ACHN (cell line): ENCODE measurements around the gene DOCK2.
"Not testable (repeated sequence)": the region's sequence is repeated elsewhere in the genome, so short reads cannot be mapped to it uniquely, and the experiment has no call there.

Experiments used
- DNase-seq: peaks from one replicate; pipeline ENCODE4 v3.0.0-alpha.2; 2015
- in situ Hi-C: cut with HindIII; loops from 2 replicates; pipeline ENCODE4 v1.10.0; 2017; ENCODE audit warnings: low sequenced_read_pairs, low pct_ligation_motif_present, low pct_unique_long_range_greater_than_20kb

DOCK2 gene

DNA sequence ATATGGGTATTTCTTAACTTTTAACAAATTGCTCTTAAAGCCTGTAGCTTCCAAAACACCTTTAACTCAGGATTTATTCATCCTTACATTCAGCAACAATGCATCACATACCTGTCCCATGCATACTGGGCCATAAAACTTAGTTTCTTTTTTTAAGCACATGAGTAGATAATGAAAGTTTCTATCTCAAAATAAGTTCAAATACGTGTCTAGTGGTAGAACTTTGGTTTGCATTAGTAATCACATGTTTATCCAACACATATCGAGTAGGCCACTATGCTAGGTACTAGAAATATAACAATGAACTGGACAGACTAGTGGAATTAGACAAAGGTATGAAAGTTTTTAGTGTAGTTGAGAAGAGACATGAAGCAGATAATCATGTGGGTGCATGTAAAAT is 99.6 kb downstream of the DOCK2 start:
- DNase-seq = no peak
- in situ Hi-C loops = no loop called here

DNA sequence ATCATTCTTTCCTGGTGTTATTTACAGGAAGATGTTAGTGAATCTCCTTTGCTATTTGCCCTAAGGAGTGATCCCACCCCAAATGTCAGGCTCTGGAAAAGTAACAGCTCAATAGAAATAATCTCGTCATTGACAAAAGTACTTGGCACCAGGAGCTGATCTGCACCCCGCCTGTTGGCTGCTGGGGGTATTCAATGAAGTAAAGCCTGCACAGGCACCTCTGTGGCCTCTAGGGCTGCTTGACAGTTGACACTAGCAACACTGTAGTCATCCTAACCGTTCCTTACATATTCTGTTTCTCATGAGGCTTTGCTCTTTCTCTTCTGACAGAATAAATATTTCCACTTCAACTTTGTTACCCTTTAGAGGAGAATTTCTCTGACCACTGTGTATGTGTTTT is 103.4 kb downstream of the DOCK2 start:
- DNase-seq = no peak
- in situ Hi-C loops = no loop called here

GRCh38 chr5:169742771-169743296 is 105.8 kb downstream of the DOCK2 start:
- DNase-seq = no peak
- in situ Hi-C loops = no loop called here

- no peak for DNase-seq
- in situ Hi-C loops = no loop called here
Measured at GRCh38 chr5:169744336-169744735, 107.3 kb downstream of the DOCK2 start.

DNA sequence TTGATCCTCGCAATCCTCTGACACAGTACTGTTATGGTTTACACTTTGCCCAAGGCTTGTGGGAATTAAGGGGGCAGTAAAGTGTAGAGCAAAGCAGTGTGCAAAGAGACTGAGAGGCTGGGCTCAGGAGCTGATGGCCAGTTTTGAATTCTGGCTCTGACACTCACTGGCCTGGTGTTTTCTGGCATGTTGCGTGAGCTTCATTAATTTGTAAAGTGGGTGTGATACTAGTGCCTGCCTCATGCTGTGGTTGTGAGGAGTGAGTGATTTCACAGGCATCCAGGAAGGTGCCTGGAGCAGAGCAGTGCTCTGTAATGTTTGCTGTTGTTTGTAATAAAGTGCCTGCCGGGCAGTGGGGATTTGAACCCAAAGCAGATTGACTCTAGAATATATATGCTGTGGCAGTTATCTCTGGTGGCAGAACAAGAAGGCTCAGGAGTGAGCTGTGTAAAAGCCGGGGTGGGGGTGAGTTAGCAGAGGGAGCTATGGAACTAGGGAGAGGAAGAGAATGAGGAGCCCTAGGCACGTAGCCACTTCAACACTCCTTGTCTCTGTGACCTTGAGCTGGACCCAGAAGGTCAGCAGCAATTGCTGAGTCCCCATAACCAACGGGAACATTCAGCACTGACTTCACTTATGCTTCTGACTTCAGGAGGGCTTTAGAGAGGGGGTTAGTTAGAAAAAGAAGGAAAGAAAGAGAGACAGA is 108.5 kb downstream of the DOCK2 start:
- peak; percentile 33 for DNase-seq
- in situ Hi-C loops = no loop called here

GRCh38 chr5:169746147-169746694 is 109.1 kb downstream of the DOCK2 start:
- in situ Hi-C loops = no loop called here
- DNase-seq = no peak

DNA sequence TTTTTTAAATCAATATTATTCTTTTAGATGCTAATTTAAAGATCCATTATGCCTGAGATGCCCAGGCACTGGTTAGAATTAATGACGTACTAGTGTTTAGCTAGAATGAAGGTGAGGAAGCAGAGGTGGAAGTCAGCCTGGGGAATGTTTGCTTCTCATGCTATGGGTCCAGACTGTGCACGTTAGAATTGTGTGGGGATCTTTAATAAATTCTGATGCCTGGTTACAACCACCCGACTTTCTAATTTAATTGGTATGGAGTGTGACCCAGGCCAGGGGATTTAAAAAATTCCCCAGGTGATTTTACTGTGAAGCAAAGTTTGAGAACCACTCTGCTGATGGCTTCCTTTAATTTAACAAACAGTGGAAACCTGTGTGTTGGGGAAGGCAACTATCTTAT is 111.1 kb downstream of the DOCK2 start:
- DNase-seq = no peak
- in situ Hi-C loops = no loop called here

DNA sequence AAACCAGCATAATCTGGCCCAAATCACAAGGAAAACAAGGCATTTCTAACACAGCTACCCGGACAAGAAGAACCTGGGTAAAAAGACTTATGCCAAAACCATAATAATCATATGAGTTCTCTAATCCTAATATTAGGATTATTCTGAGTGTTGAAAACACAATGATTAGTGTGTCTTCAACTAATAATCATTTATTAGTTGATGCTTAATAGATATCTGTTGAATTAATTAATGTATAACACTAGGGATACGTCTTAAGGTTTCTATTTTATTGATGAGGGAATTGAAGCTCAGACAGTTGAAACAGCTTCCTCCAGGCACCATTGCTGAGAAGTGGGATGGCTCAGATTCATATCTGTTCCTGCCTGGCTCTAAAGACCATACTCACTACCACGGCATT is 112.2 kb downstream of the DOCK2 start:
- in situ Hi-C loops = no loop called here
- no peak for DNase-seq

- DNase-seq = no peak
- in situ Hi-C loops = no loop called here
Measured at GRCh38 chr5:169751490-169751889, 114.4 kb downstream of the DOCK2 start.

- in situ Hi-C loops, DNase-seq: not testable (repeated sequence)
Measured at GRCh38 chr5:169752566-169752965, 115.5 kb downstream of the DOCK2 start.

- DNase-seq = no peak
- in situ Hi-C loops = no loop called here
Measured at GRCh38 chr5:169753795-169754194, 116.7 kb downstream of the DOCK2 start.

GRCh38 chr5:169754737-169755136 is 117.7 kb downstream of the DOCK2 start:
- in situ Hi-C loops = no loop called here

DNA sequence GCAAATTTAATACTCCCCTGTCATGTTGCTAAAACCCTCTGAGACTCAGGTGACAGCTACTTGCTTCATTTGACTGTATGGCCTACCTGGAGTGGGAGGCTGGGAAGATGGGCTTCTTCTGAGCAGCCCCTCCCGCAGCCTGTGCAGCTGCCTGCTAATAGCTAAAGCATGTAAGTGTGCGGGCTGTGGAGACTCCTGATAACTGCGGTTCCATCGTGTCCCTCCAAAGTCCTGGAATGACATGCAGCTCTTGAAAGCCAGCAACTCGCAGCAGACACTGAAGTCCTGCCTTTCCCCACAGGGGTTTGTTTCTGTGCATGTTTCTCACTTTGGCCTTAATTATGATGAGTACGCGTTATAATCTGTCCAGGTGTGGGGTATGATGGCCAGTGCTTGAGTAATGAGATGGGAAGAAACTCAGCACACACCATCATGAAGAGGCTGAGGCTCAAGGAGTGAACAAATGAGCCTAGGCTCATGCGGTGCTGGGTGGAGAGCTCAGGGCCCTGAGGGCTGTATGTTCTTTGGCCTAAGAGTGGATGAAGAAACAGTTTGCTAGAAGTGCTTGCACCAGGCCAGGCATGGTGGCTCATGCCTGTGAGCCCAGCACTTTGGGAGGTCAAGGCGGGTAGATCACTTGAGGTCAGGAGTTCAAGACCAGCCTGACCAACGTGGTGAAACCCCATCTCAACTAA is 119.1 kb downstream of the DOCK2 start:
- in situ Hi-C loops = no loop called here

More at GRCh38 chr5:169754737-169755136, 117.7 kb downstream of the DOCK2 start:
- no peak for DNase-seq

DNA sequence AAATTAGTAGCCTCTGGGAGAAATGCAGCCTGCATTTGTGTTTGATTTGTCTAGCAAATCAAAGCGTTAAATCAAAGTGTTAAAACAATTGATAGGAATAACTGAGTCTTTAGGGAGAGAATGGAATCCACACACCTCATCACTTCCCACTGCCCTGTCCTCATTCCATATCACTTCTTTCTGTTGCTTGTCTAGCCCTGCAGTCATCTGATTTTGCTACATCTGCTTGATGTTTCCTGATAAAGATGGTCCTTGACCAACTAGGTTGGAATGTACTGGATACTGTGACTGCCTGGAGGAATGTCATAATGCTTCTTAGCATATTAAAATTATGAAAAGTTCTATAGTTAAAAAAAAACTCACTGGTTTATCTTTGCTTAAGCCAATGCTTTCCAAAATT is 119.9 kb downstream of the DOCK2 start:
- in situ Hi-C loops = no loop called here
- no peak for DNase-seq

More for the DNA sequence above, 119.1 kb downstream of the DOCK2 start:
- DNase-seq = no peak

DNA sequence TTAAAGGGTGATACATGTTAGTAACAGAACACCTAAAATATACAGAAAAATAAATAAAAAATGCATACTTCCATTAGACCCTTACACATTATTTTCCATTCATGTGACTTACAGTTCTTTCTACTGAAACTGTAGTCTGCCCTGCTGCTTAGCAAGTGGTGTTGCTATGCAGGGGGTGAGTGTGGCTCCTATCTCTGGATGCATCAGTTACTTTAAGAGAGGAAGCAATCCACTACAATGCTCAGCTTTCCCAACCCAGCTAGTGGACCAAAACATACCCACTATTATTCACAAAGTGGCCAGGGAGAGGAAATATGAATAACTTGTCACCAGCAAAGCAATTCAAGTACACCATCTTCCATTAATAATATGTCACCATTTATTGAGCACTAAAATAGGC is 121.8 kb downstream of the DOCK2 start:
- in situ Hi-C loops = no loop called here
- DNase-seq = peak; percentile 25

DNA sequence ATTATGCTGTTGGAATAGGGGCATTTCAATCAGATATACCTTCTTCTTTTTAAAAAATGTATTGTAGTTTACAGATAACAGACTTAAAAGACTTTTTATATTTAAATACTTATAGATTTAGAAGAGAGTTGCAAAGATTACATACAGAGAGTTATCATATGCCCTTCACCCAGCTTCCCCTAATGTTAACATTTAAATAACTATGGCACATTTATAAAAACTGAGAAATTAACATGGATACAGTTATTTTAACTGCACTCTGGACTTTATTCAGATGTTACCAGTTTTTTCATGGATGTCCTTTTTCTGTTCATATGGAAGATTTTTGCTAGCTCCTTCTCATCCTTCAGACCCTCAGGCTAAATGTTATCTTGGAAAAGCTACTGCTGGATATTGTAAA is 123.2 kb downstream of the DOCK2 start:
- in situ Hi-C loops = no loop called here
- no peak for DNase-seq

DNA sequence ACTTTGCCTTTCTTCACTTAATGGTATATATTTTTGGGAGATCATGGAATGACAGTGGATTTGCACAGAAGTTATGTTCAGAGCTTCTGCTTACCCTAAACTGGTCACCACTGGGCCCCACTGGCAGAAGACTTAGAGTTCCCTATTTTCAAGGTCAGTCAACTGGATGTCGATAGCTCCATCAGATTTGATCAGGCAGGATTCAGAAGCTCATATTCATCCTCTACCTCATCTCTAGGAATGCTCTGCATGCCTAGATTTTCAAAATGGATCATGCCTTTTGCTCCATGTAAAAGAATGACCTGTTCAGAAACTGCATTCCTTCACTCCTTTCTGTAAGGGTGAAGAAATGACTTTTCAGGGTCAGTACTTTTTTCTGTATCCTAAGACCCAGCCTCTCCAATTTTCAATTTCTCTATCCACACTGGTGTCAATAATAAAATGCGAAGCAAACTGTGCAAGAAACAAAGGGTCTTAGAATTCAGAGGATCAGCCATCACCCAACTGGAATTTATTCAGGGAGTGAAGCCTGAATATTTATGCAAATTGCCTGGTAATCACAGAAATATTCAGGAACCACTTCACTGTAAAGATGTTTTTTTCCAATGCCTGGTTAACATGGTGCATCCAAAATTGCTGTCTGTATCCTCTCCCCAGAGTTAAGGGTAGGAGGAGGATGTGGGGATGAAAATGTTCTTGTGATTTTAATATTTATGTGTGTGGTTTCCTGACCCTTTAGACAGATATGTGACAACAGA is 125.4 kb downstream of the DOCK2 start:
- in situ Hi-C loops = no loop called here
- peak; percentile 72 for DNase-seq

DNA sequence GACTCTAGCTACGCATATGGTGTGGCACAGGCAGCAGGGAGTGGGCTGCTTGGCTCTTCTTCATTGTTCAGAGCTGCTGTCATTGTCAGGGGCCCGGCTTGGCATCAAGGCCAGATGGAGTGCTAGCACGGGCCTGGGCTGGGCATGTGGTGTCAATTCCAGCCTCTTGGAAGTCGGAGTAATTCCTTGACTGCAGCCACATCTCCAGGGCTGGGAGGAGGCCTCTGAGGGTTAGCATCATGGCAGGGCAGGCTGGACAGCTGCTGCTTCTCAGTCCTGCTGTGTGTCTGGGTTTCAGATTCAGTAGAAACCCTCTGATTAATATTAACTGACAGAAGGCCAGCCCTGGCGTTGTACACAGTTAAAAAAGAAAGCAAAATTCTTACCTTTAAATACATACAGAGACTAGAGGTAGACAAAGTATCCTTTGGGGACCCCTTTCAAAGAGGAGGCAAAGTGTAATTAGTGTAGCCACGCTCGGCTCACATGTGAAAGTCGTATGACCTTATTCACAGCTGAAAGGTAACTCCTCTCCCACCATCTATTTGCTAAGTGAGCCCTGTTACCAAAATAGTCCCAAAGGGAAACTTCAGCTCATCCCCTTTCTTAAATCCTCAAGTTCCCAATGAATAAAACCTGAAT is 126.4 kb downstream of the DOCK2 start:
- DNase-seq = no peak

DNA sequence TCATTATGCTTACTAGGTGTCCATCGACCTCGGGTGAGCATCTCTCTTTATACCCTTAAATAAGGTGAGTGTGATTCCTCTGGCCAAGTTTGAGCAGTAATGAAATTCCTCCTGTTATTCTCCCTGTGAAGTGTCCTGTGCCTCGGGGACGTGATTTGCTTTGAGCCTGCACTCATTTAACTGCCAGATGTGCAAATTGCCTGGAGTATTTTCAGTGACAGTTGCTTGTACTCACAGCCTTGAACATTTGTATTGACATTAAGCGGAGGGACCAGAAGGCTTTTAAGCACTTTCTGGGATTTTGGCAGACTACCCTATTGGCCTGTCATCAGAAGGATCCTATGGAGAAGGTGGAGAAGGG is 126.9 kb downstream of the DOCK2 start:
- no peak for DNase-seq
- in situ Hi-C loops = no loop called here

More for the DNA sequence above, 126.4 kb downstream of the DOCK2 start:
- in situ Hi-C loops = no loop called here
